Measurements from ENCODE around the gene GRIA1. TPM values are rescaled to one million over a fixed set of nuclear protein-coding genes. Genes with fewer than 3 reads are reported as not detected.
A peak's percentile ranks its signal among the peaks of the same experiment; 100 is the strongest.

The GRIA1 gene
- total and polyA plus RNA-seq, 2 of the 4 experiments (the other 2 are of a cell fraction): 0.48 to 1.3 TPM

DNA sequence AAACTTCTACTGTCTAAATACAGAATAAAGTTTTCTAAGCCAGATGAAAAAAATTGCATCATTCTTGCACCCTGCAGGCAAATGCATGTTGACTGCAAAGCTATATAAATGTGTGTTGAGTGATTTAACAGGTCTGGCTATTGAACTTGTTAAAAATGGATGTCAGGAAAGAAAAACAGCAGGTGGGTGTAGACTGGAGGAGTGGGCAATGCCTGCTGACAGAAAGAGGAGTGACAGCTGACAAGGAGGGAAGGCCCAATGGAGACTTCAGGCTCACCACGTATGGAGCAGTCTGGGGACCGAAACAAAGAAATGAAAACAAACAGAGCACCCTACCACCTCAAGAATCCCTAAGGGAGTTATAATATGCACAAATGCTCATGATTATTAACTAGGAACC is 127.8 kb downstream of the GRIA1 start:
- dilution Hi-C loops (cut with HindIII; ENCODE audit: low sequenced_read_pairs, unreplicated experiment): no loop called here
- CTCF ChIA-PET: no interaction called here

More for the DNA sequence above, 127.8 kb downstream of the GRIA1 start:
- H3K23ac ChIP-seq (ENCODE audit: low read depth, low read length): 0 out of 2 replicates have a peak overlapping the region, but pooled peaks have one; percentile 62
- peak overlapping the region in 1 of 2 experiments; percentile 68; a peak in 3 of 4 replicates for H4K8ac ChIP-seq (ENCODE audit: low read depth in 2 of 2, low read length in 2 of 2)
- H3K18ac ChIP-seq (ENCODE audit: low read depth, low read length): peak overlapping the region; percentile 97
- peak overlapping the region; percentile 67; the same call in 1 of the 2 replicates for H2AK5ac ChIP-seq (ENCODE audit: low read depth, low read length)
- H3K4me1 ChIP-seq (ENCODE audit: control insufficient read depth, insufficient read depth, low read length): peaks cover 8% of the 10 kb centered on the region
- H3K14ac ChIP-seq (replicated peaks; ENCODE audit: low read depth, low read length): peak overlapping the region; percentile 24; the same call in 1 of the 2 replicates
- H3K4ac ChIP-seq (ENCODE audit: low read depth, low read length): peak overlapping the region; percentile 79
- WGBS, 2 experiments (ENCODE audit: extremely low coverage in 2 of 2, insufficient read length in 1 of 2): no CpG with 5 or more reads among the region's 2 CpGs
- H4K20me1 ChIP-seq (ENCODE audit: insufficient read depth, low read length): no peaks in the 10 kb centered on the region
- H4K5ac ChIP-seq (ENCODE audit: low read depth, low read length): peak overlapping the region; percentile 75
- H3K36me3 ChIP-seq (ENCODE audit: control insufficient read depth, insufficient read depth, low read length): no peaks in the 10 kb centered on the region
- H2BK20ac ChIP-seq (ENCODE audit: low read depth, low read length): peak overlapping the region; percentile 83
- no peak overlapping the region for H3K56ac ChIP-seq (ENCODE audit: extremely low read depth, insufficient read depth, low read length)
- H2BK15ac ChIP-seq (ENCODE audit: low read depth, low read length): peak overlapping the region; percentile 61; the same call in 1 of the 3 replicates
- no peaks in the 10 kb centered on the region for H3K79me1 ChIP-seq (ENCODE audit: low read depth in 1 of 2, low read length in 2 of 2)
- DNase-seq (no peak), ATAC-seq (ENCODE audit: low read depth) (no peak)
- no peak overlapping the region for H3K4me3 ChIP-seq (ENCODE audit: insufficient read depth, low read depth, low read length)
- H3K4me2 ChIP-seq (ENCODE audit: low read depth, low read length): 0 out of 2 replicates have a peak overlapping the region, but pooled peaks have one; percentile 34
- no peak overlapping the region for H3K9ac ChIP-seq (ENCODE audit: low read depth, low read length)
- peak overlapping the region; percentile 92 for H4K91ac ChIP-seq (ENCODE audit: insufficient read depth, low read depth, low read length)
- H2BK120ac ChIP-seq (ENCODE audit: low read depth, low read length): peak overlapping the region; percentile 90
- in situ Hi-C loops (cut with MboI; ENCODE audit: low sequenced_read_pairs): no loop called here
- peak overlapping the region; percentile 69 for H2BK5ac ChIP-seq (ENCODE audit: low read depth, low read length, poor library complexity, severe bottlenecking)
- peak overlapping the region; percentile 50; the same call in 1 of the 2 replicates for H3K27ac ChIP-seq (ENCODE audit: insufficient read depth, low read length)
- H2AK9ac ChIP-seq (replicated peaks; ENCODE audit: low read depth, low read length, poor library complexity): no peak overlapping the region
- H3K9me1 ChIP-seq (ENCODE audit: insufficient read depth, low read length): peaks cover 8% of the 10 kb centered on the region
- H3K9me3 ChIP-seq (ENCODE audit: control insufficient read depth, insufficient read depth, low read length): no peaks in the 10 kb centered on the region
- no peak overlapping the region for H2AFZ ChIP-seq (replicated peaks; ENCODE audit: low read length, poor library complexity)
- no TSS peak for BruUV-seq (replicated peaks)
- no peaks in the 10 kb centered on the region for H3K27me3 ChIP-seq (ENCODE audit: control insufficient read depth, insufficient read depth, low read length)
- POLR2A ChIA-PET (ENCODE audit: unreplicated experiment): no interaction called here
- intact Hi-C loops (cut with micrococcal nuclease): loop anchor here (2.0 kb wide), 1 partner anchor 120 kb away; no protein-coding TSS in a partner anchor
- TF ChIP-seq NFE2L2 (IDR thresholded peaks at IDR 0.05; ENCODE audit: low read depth, low read length) (no peak), SMC3 (IDR thresholded peaks at IDR 0.05; ENCODE audit: low read depth, low read length) (no peak), CHD1 (IDR thresholded peaks at IDR 0.05; ENCODE audit: low read depth, low read length) (no peak), RFX5 (IDR thresholded peaks at IDR 0.05; ENCODE audit: low read depth, low read length) (no peak), MAZ (IDR thresholded peaks at IDR 0.05; ENCODE audit: borderline replicate concordance, low read depth, low read length) (no peak), ELK1 (IDR thresholded peaks at IDR 0.05; ENCODE audit: borderline replicate concordance, low read depth, low read length) (no peak), RCOR1 (IDR thresholded peaks at IDR 0.05; ENCODE audit: insufficient replicate concordance, low read length) (no peak), POLR2A (IDR thresholded peaks at IDR 0.05; ENCODE audit: low read depth, low read length) (no peak), RAD21 (IDR thresholded peaks at IDR 0.05; ENCODE audit: low read length) (no peak), FOS (IDR thresholded peaks at IDR 0.05; ENCODE audit: low read depth, low read length) (no peak)
